PC-9 (cell line): ENCODE data around the gene FOXA3. TPM values are rescaled to one million over a fixed set of nuclear protein-coding genes. Genes with fewer than 3 reads are reported as not detected.

Experiments
- BruUV-seq: library from RNA; stranded (reverse); fragments of 400-500 nt; replicated peaks from 2 replicates; lab custom pipeline; 2021; lab: Mats Ljungman, UMichigan
- CTCF ChIA-PET: fragments of 300-600 bp; sonication (Branson Sonifier 250); formaldehyde crosslinking; loops from one replicate; lab custom pipeline; 2022; ENCODE audit warnings: antibody characterized with exemption; lab: Charles Lee
- POLR2A ChIA-PET: fragments of 300-600 bp; sonication (Branson Sonifier 250); formaldehyde crosslinking; loops from one replicate; lab custom pipeline; 2022; ENCODE audit warnings: antibody characterized with exemption; ENCODE audit not compliant: unreplicated experiment; lab: Charles Lee
- DNase-seq, 2 experiments: peaks; one replicate each; pipeline versions ENCODE4 v3.0.0 to v3.0.0-alpha.2; 2015 to 2022; ENCODE audit warnings: mixed read lengths in 1 of 2
- H2AFZ ChIP-seq: fragments of 200-600 bp; sonication (generic); 2 replicates; pipeline ENCODE4 v1.8.1; 2017; ENCODE audit warnings: antibody characterized with exemption
- H3F3A ChIP-seq: fragments of 200-600 bp; sonication (generic); 2 replicates; pipeline ENCODE4 v1.8.1; 2017; ENCODE audit warnings: antibody characterized with exemption, mild to moderate bottlenecking, low read depth; ENCODE audit not compliant: insufficient read depth
- H3K27ac ChIP-seq: fragments of 200-600 bp; sonication (generic); 2 replicates; pipeline ENCODE4 v1.6.1; 2016; ENCODE audit warnings: mixed run types
- H3K27me3 ChIP-seq: fragments of 200-600 bp; sonication (generic); 2 replicates; pipeline ENCODE4 v1.6.1; 2016; ENCODE audit warnings: low read depth, mixed run types; ENCODE audit not compliant: insufficient read depth
- H3K36me3 ChIP-seq: fragments of 200-600 bp; sonication (generic); 2 replicates; pipeline ENCODE4 v1.6.1; 2016; ENCODE audit warnings: low read depth, mixed run types
- H3K4me1 ChIP-seq: fragments of 200-600 bp; sonication (generic); replicated peaks from 2 replicates; pipeline ENCODE4 v1.6.1; 2016; ENCODE audit warnings: mixed run types; ENCODE audit not compliant: insufficient read depth
- H3K4me2 ChIP-seq: fragments of 200-600 bp; sonication (generic); 2 replicates; pipeline ENCODE4 v1.6.1; 2017; ENCODE audit warnings: mixed run types
- H3K4me3 ChIP-seq: fragments of 200-600 bp; sonication (generic); 2 replicates; pipeline ENCODE4 v1.6.1; 2016; ENCODE audit warnings: mixed run types
- H3K79me2 ChIP-seq: fragments of 200-600 bp; sonication (generic); 2 replicates; pipeline ENCODE4 v1.6.1; 2017; ENCODE audit warnings: low read depth, mixed run types
- H3K9me2 ChIP-seq: fragments of 200-600 bp; sonication (generic); 2 replicates; pipeline ENCODE4 v1.8.1; 2017; ENCODE audit warnings: mild to moderate bottlenecking; ENCODE audit not compliant: insufficient read depth
- H3K9me3 ChIP-seq: fragments of 200-600 bp; sonication (generic); 2 replicates; pipeline ENCODE4 v1.8.1; 2016; ENCODE audit warnings: low read depth; ENCODE audit not compliant: insufficient read depth
- H4K20me1 ChIP-seq: fragments of 200-600 bp; sonication (generic); 2 replicates; pipeline ENCODE4 v1.8.1; 2017; ENCODE audit not compliant: insufficient read depth
- CTCF ChIP-seq: fragments of 200-600 bp; sonication (generic); conservative IDR thresholded peaks from 2 replicates; pipeline ENCODE4 v1.6.1; 2017; ENCODE audit warnings: mixed run types, antibody characterized with exemption, mild to moderate bottlenecking, moderate library complexity
- EZH2 ChIP-seq: fragments of 200-600 bp; sonication (generic); IDR thresholded peaks from 2 replicates; pipeline ENCODE4 v1.8.0; 2017; ENCODE audit warnings: antibody characterized with exemption, low read depth
- intact Hi-C: fragments of 100-400 bp; cut with micrococcal nuclease; formaldehyde crosslinking; loops from one replicate; pipeline ENCODE4 v1.10.0; 2022; ENCODE audit not compliant: unreplicated experiment
- total RNA-seq: library from RNA; stranded (reverse); gene quantifications from 2 replicates; pipeline ENCODE4 v1.2.3, GENCODE V29; 2021

Gene FOXA3
- total RNA-seq, 1 experiment from 2014 or later, result not detected

- Histone ChIP-seq H3K9me3 (no peaks in the 10 kb centered on the region), H3K9me2 (no peaks in the 10 kb centered on the region), H3K4me1 (no peaks in the 10 kb centered on the region), H4K20me1 (peaks cover 8% of the 10 kb centered on the region), H2AFZ (no peak overlapping the region), H3F3A (0 out of 2 replicates have a peak, but pooled peaks cover 7% of the 10 kb centered on the region), H3K27ac (no peak overlapping the region), H3K27me3 (no peaks in the 10 kb centered on the region), H3K79me2 (no peaks in the 10 kb centered on the region), H3K4me2 (no peak overlapping the region), H3K4me3 (no peak overlapping the region), H3K36me3 (peaks cover 18% of the 10 kb centered on the region)
- CTCF ChIA-PET, result interaction anchor here (1.1 kb wide), 1 partner anchor 12 kb away, joined by 9 read pairs; no protein-coding TSS in a partner anchor
- BruUV-seq, result no TSS peak
- POLR2A ChIA-PET, result no interaction called here
- TF ChIP-seq CTCF, result no peak
- no peak for TF ChIP-seq EZH2
- peak in 1 of 2 experiments; percentile 12 for DNase-seq
- intact Hi-C loops, result no loop called here
Measured at GRCh38 chr19:45828945-45829344, 35.2 kb upstream of the FOXA3 start.

- Histone ChIP-seq H3K36me3 (peaks cover 63% of the 10 kb centered on the region), H3K4me1 (no peaks in the 10 kb centered on the region), H3K27ac (no peak overlapping the region), H3K79me2 (no peaks in the 10 kb centered on the region), H3K4me2 (no peak overlapping the region), H3K9me3 (no peaks in the 10 kb centered on the region), H3F3A (peaks cover 15% of the 10 kb centered on the region; the same call in 1 of the 2 replicates), H2AFZ (no peak overlapping the region), H3K9me2 (no peaks in the 10 kb centered on the region), H4K20me1 (peaks cover 10% of the 10 kb centered on the region), H3K4me3 (no peak overlapping the region), H3K27me3 (no peaks in the 10 kb centered on the region)
- POLR2A ChIA-PET, result interaction anchor here (0.6 kb wide), 1 partner anchor 157 kb away, joined by 3 read pairs; no protein-coding TSS in a partner anchor
- CTCF ChIA-PET, result interaction anchor here (0.6 to 0.7 kb wide), 2 partner anchors 16 to 349 kb away, joined by 5 read pairs; no protein-coding TSS in a partner anchor
- BruUV-seq, result no TSS peak
- peak in 1 of 2 experiments; percentile 25 for DNase-seq
- TF ChIP-seq CTCF, result no peak
- no peak for TF ChIP-seq EZH2
- intact Hi-C loops, result no loop called here
Measured at GRCh38 chr19:45834970-45835369, 29.2 kb upstream of the FOXA3 start.

GRCh38 chr19:45842198-45842597 is 21.9 kb upstream of the FOXA3 start:
- Histone ChIP-seq H3K4me1 (no peaks in the 10 kb centered on the region), H3K4me3 (no peak overlapping the region), H4K20me1 (peaks cover 10% of the 10 kb centered on the region; the same call in 1 of the 2 replicates), H3K4me2 (no peak overlapping the region), H3K9me3 (no peaks in the 10 kb centered on the region), H3K27me3 (no peaks in the 10 kb centered on the region), H3K79me2 (no peaks in the 10 kb centered on the region), H3K27ac (no peak overlapping the region), H3K36me3 (peaks cover 62% of the 10 kb centered on the region), H3F3A (peaks cover 15% of the 10 kb centered on the region; the same call in 1 of the 2 replicates), H2AFZ (no peak overlapping the region), H3K9me2 (no peaks in the 10 kb centered on the region)
- TF ChIP-seq CTCF (no peak), EZH2 (no peak)
- ChIA-PET CTCF (no interaction called here), POLR2A (no interaction called here)
- no TSS peak for BruUV-seq
- no peak for DNase-seq
- intact Hi-C loops, result no loop called here
